HFFc6 (cell line): ENCODE measurements around the gene PRKCE. TPM values are rescaled to one million over a fixed set of nuclear protein-coding genes. Genes with fewer than 3 reads are reported as not detected.
A peak's percentile ranks its signal among the peaks of the same experiment; 100 is the strongest.

ENCODE experiments used
- DNase-seq: peaks from one replicate; pipeline ENCODE4 v3.0.0-alpha.2; 2018
- H3K27ac Mint-ChIP-seq: 2 replicates; pipeline ENCODE4 v1.8.0; 2020; ENCODE audit warnings: mild to moderate bottlenecking, mixed read lengths
- H3K27me3 Mint-ChIP-seq: 2 replicates; pipeline ENCODE4 v1.8.0; 2021; ENCODE audit warnings: mild to moderate bottlenecking, moderate library complexity, mixed read lengths; ENCODE audit not compliant: insufficient read depth
- H3K36me3 Mint-ChIP-seq: 2 replicates; pipeline ENCODE4 v1.8.0; 2021; ENCODE audit warnings: low read depth, mixed read lengths
- H3K4me1 Mint-ChIP-seq: 2 replicates; pipeline ENCODE4 v1.8.0; 2020; ENCODE audit warnings: low read depth, mixed read lengths
- H3K4me3 Mint-ChIP-seq: 2 replicates; pipeline ENCODE4 v1.8.0; 2020; ENCODE audit warnings: mild to moderate bottlenecking, moderate library complexity, mixed read lengths
- H3K9me3 Mint-ChIP-seq: 2 replicates; pipeline ENCODE4 v1.8.0; 2020; ENCODE audit warnings: mild to moderate bottlenecking, mixed read lengths
- total RNA-seq, 6 experiments: library from RNA; stranded (reverse); fragmentation: NEBNext Ultra II Directional; extraction: Animal tissue kit (Norgen Biotek cat#: 25700); gene quantifications; 2 replicates in 1 of 6; 3 replicates in 5 of 6; pipeline ENCODE4 v1.2.3, GENCODE V29; 2021
- TF ChIP-seq, protein P1 (sequence below): fragments of 200-600 bp; sonication (generic); IDR thresholded peaks from 2 replicates; pipeline ENCODE4 v1.5.0; 2021; ENCODE audit warnings: antibody characterized with exemption, mild to moderate bottlenecking

PRKCE gene
- total RNA-seq, 6 experiments from 2014 or later: 10.8 to 13.7 (median 12.0) TPM

DNA sequence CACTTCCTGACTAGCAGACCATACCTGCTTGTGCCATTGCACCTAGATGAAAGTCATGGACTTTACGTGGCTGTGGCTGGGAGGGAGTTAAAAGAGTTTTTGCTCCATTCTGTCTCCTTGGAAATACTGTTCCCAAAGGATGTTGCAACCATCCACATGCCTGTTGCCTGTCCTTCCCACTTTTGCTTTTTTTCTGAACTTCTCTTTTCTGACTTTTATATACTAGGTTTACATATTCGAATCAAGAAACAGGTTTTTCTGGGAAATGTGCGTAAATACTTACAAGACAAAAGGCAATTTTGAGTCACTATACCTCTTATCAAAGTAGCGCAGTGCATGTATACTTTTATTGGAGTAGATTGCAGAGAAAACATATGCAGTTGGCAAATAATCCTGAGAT lies 244.8 kb downstream of the PRKCE start:
- Mint-ChIP-seq H3K4me1 (peaks cover 35% of the 10 kb centered on the region), H3K27ac (0 out of 2 replicates have a peak overlapping the region, but pooled peaks have one; percentile 65), H3K36me3 (peaks cover 5% of the 10 kb centered on the region; the same call in 1 of the 2 replicates), H3K9me3 (no peaks in the 10 kb centered on the region), H3K4me3 (no peak overlapping the region), H3K27me3 (no peaks in the 10 kb centered on the region; the same call in 1 of the 2 replicates)
- no peak for DNase-seq
- TF ChIP-seq, protein P1, sequence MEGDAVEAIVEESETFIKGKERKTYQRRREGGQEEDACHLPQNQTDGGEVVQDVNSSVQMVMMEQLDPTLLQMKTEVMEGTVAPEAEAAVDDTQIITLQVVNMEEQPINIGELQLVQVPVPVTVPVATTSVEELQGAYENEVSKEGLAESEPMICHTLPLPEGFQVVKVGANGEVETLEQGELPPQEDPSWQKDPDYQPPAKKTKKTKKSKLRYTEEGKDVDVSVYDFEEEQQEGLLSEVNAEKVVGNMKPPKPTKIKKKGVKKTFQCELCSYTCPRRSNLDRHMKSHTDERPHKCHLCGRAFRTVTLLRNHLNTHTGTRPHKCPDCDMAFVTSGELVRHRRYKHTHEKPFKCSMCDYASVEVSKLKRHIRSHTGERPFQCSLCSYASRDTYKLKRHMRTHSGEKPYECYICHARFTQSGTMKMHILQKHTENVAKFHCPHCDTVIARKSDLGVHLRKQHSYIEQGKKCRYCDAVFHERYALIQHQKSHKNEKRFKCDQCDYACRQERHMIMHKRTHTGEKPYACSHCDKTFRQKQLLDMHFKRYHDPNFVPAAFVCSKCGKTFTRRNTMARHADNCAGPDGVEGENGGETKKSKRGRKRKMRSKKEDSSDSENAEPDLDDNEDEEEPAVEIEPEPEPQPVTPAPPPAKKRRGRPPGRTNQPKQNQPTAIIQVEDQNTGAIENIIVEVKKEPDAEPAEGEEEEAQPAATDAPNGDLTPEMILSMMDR: no peak

DNA sequence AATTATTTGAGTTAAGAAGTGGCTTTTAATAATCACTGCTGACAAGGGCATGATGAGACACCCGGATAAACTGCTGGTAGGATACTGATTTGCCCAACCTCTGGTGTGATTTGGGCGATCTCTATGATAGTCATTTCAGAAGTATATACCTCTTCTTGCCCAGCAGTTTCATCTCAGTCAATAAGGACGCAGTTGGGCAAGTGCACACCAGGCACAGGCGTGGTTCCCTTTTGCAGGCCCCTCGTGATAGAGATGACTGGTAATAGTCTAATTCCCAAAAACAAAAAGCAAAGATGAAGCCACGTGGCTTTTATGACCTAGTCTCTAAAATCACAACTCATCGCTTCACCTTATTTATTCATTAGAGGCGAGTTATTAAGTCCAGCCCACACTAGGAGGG lies 246.4 kb downstream of the PRKCE start:
- Mint-ChIP-seq H3K36me3 (peaks cover 5% of the 10 kb centered on the region; the same call in 1 of the 2 replicates), H3K9me3 (no peaks in the 10 kb centered on the region), H3K27me3 (no peaks in the 10 kb centered on the region), H3K27ac (no peak overlapping the region), H3K4me3 (no peak overlapping the region), H3K4me1 (peaks cover 26% of the 10 kb centered on the region)
- TF ChIP-seq, protein P1: no peak
- no peak for DNase-seq

DNA sequence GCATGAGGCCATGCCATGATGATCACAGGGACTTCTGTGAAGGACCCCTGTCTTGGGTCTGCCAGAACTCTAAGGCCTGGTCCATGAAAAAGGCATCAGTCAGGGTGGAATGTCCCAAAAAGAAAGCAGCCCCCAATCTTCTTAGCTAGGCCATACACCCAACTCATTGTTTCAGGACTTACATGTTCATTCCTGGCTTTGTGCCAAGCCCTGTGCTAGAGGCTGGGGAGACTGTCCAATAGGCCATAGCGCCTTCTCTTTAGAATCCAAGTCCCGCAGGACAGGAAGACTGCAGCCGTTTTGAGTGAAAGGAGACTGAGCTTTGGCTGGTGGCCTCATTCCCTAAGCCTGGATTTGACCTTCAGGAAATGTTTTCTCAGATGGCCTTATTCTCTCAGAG lies 247.3 kb downstream of the PRKCE start:
- Mint-ChIP-seq H3K4me1 (peaks cover 24% of the 10 kb centered on the region), H3K4me3 (no peak overlapping the region), H3K9me3 (no peaks in the 10 kb centered on the region), H3K36me3 (peaks cover 5% of the 10 kb centered on the region; the same call in 1 of the 2 replicates), H3K27me3 (no peaks in the 10 kb centered on the region), H3K27ac (no peak overlapping the region)
- no peak for DNase-seq
- TF ChIP-seq, protein P1: no peak

DNA sequence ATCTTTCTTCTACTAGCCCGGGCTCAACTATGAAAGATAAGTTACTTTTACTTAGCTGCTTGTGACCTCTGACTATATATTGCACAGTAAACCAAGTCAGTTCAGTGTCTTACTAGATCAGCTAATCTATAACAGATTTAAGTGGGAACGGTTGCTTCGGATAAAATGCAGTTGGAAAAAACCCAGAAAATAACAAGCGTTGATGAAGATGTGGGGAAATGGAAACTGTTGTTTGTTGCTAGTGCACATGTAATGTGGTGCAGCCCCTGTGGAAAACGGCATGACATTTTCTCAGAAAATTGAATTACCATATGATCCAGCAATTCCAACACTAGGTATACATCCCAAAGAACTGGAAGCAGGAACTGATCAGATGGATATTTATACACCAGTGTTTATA lies 248.5 kb downstream of the PRKCE start:
- no peak overlapping the region for H3K27ac Mint-ChIP-seq
- peaks cover 5% of the 10 kb centered on the region; the same call in 1 of the 2 replicates for H3K36me3 Mint-ChIP-seq
- TF ChIP-seq, protein P1: no peak
- peaks cover 17% of the 10 kb centered on the region for H3K4me1 Mint-ChIP-seq
- H3K27me3 Mint-ChIP-seq: no peaks in the 10 kb centered on the region
- H3K4me3 Mint-ChIP-seq: no peak overlapping the region
- no peaks in the 10 kb centered on the region for H3K9me3 Mint-ChIP-seq
- DNase-seq: no peak

DNA sequence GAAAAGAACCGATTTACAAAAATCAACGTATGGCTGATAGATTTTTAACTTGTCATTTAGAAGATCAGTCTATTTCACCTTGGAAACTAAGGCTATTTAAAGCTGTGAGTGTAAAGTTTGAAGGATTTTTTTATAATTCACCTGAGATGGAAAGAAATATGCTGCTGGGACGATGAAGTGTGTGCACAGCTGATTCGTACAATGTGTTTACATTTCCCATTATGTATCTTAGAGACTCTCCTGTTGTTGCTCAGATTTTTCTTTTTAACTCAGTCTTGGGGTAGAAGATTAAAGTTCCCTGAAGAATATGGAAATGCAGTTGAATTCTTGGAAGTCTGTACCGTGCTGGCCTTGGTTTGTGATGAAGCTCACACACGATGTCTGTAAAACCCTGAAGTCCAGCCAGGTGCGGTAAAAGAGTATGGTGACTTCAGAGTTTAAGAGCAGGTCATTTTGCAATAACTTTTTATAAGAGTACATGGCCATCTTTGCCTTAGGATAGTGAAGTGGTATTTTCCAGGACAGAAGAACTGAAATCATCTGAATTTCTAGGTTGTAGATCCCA lies 250.1 kb downstream of the PRKCE start:
- Mint-ChIP-seq H3K4me1 (peaks cover under 1% of the 10 kb centered on the region; the same call in 1 of the 2 replicates), H3K9me3 (no peaks in the 10 kb centered on the region), H3K4me3 (no peak overlapping the region), H3K36me3 (peaks cover 5% of the 10 kb centered on the region; the same call in 1 of the 2 replicates), H3K27me3 (no peaks in the 10 kb centered on the region; the same call in 1 of the 2 replicates), H3K27ac (no peak overlapping the region)
- TF ChIP-seq, protein P1: no peak
- DNase-seq: no peak
